H1 (cell line): ENCODE measurements around the gene HOXA13.

Experiments used
- BCL11A ChIP-seq, 2 experiments: IDR thresholded peaks; one replicate each; pipeline ENCODE4 v1.6.1; 2011; ENCODE audit warnings: low read depth in 2 of 2, low read length in 2 of 2, mild to moderate bottlenecking in 2 of 2
- CEBPB ChIP-seq: IDR thresholded peaks from 2 replicates; pipeline ENCODE4 v1.6.1; 2012; ENCODE audit warnings: low read depth, low read length
- KDM1A ChIP-seq: fragments of 200-600, 300-600 bp; sonication (generic); IDR thresholded peaks from 2 replicates; pipeline ENCODE4 v1.7.1; 2016; ENCODE audit warnings: mild to moderate bottlenecking, low read length, borderline replicate concordance
- MAX ChIP-seq: IDR thresholded peaks from 2 replicates; pipeline ENCODE4 v1.6.1; 2012; ENCODE audit warnings: inconsistent platforms
- POU5F1 ChIP-seq: IDR thresholded peaks from 2 replicates; pipeline ENCODE4 v1.6.1; 2011; ENCODE audit warnings: low read depth, mild to moderate bottlenecking, low read length, moderate library complexity
- RAD21 ChIP-seq, 2 experiments: IDR thresholded peaks in 1 of 2; conservative IDR thresholded peaks in 1 of 2; 2 replicates each; pipeline ENCODE4 v1.6.1; 2011; ENCODE audit warnings: low read depth in 2 of 2, low read length in 2 of 2, improper control_type of control experiment in 1 of 2, inconsistent platforms in 1 of 2, mild to moderate bottlenecking in 1 of 2, moderate library complexity in 1 of 2
- SIN3A ChIP-seq, 2 experiments: IDR thresholded peaks in 1 of 2; conservative IDR thresholded peaks in 1 of 2; 2 replicates each; pipeline ENCODE4 v1.6.1; 2011 to 2012; ENCODE audit warnings: low read length in 2 of 2, improper control_type of control experiment in 1 of 2, low read depth in 1 of 2, mild to moderate bottlenecking in 1 of 2
- TAF1 ChIP-seq: IDR thresholded peaks from 2 replicates; pipeline ENCODE4 v1.6.1; 2011; ENCODE audit warnings: mild to moderate bottlenecking, low read depth, low read length
- TF ChIP-seq, protein P1 (sequence below), 3 experiments: IDR thresholded peaks; 1 replicate in 2 of 3; 2 replicates in 1 of 3; pipeline versions ENCODE4 v1.5.1 to v1.6.1; 2011; ENCODE audit warnings: low read length in 3 of 3, mild to moderate bottlenecking in 3 of 3, inconsistent platforms in 2 of 3, low read depth in 1 of 3, moderate library complexity in 1 of 3; ENCODE audit not compliant: insufficient read depth in 1 of 3; ENCODE audit errors: control extremely low read depth in 1 of 3

- TF ChIP-seq, protein P1, sequence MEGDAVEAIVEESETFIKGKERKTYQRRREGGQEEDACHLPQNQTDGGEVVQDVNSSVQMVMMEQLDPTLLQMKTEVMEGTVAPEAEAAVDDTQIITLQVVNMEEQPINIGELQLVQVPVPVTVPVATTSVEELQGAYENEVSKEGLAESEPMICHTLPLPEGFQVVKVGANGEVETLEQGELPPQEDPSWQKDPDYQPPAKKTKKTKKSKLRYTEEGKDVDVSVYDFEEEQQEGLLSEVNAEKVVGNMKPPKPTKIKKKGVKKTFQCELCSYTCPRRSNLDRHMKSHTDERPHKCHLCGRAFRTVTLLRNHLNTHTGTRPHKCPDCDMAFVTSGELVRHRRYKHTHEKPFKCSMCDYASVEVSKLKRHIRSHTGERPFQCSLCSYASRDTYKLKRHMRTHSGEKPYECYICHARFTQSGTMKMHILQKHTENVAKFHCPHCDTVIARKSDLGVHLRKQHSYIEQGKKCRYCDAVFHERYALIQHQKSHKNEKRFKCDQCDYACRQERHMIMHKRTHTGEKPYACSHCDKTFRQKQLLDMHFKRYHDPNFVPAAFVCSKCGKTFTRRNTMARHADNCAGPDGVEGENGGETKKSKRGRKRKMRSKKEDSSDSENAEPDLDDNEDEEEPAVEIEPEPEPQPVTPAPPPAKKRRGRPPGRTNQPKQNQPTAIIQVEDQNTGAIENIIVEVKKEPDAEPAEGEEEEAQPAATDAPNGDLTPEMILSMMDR (IDR thresholded peaks at IDR 0.05; ENCODE audit: control extremely low read depth in 1 of 3, insufficient read depth in 1 of 3, low read depth in 1 of 3, low read length in 3 of 3): no peak
- no peak for TF ChIP-seq KDM1A
- no peak for TF ChIP-seq SIN3A (conservative IDR thresholded peaks at IDR 0.05 in 1 of 2, IDR thresholded peaks at IDR 0.05 in 1 of 2; ENCODE audit: low read depth in 1 of 2, low read length in 2 of 2)
- TF ChIP-seq TAF1: no peak
- TF ChIP-seq BCL11A (IDR thresholded peaks at IDR 0.05; ENCODE audit: low read depth in 2 of 2, low read length in 2 of 2): no peak
- TF ChIP-seq MAX: no peak
- no peak for TF ChIP-seq RAD21 (IDR thresholded peaks at IDR 0.05 in 1 of 2, conservative IDR thresholded peaks at IDR 0.05 in 1 of 2; ENCODE audit: low read depth in 2 of 2, low read length in 2 of 2)
- TF ChIP-seq POU5F1: no peak
- no peak for TF ChIP-seq CEBPB
Observed at GRCh38 chr7:27171325-27171636, 28.6 kb downstream of the HOXA13 start.
